ENCODE data around the gene SEMA5A. TPM values are rescaled to one million over a fixed set of nuclear protein-coding genes. Genes with fewer than 3 reads are reported as not detected.

SEMA5A gene
- total RNA-seq, 2 donors from 2014 or later: not detected

DNA sequence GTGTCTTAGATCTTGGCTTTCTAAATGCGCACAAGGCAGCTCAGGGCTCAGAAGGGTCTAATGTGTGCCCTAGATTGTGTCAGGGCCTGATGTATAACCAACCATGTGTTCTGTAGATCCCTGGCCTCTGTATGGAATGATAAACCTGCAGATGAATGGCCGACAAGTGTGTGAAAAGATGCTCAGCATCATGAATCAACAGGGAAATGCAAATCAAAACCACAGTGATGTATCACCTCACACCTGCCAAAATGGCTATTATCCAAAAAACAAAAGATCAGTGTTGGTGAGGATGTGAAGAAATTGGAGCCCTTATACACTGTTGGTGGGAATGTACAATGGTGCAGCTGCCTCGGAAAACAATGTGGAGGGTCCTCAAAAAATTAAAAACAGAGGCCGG is 489.8 kb downstream of the SEMA5A start:
- H3K36me3 Mint-ChIP-seq: no peaks in the 10 kb centered on the region
- H3K27ac Mint-ChIP-seq: no peak overlapping the region
- no peaks in the 10 kb centered on the region for H3K4me1 Mint-ChIP-seq (ENCODE audit: low read depth in 2 of 2)
- DNase-seq (ENCODE audit: low spot score) (no peak), ATAC-seq (no peak)
- no peak overlapping the region for H3K4me3 Mint-ChIP-seq
- H3K27me3 Mint-ChIP-seq: no peaks in the 10 kb centered on the region
- H3K9me3 Mint-ChIP-seq: no peaks in the 10 kb centered on the region

GRCh38 chr5:9054821-9055589 is 490.9 kb downstream of the SEMA5A start:
- Mint-ChIP-seq H3K36me3 (no peaks in the 10 kb centered on the region), H3K4me3 (no peak overlapping the region), H3K9me3 (peaks cover 3% of the 10 kb centered on the region), H3K4me1 (ENCODE audit: low read depth in 2 of 2) (no peaks in the 10 kb centered on the region), H3K27me3 (no peaks in the 10 kb centered on the region), H3K27ac (no peak overlapping the region)
- DNase-seq (ENCODE audit: low spot score): no peak
- ATAC-seq: no peak

DNA sequence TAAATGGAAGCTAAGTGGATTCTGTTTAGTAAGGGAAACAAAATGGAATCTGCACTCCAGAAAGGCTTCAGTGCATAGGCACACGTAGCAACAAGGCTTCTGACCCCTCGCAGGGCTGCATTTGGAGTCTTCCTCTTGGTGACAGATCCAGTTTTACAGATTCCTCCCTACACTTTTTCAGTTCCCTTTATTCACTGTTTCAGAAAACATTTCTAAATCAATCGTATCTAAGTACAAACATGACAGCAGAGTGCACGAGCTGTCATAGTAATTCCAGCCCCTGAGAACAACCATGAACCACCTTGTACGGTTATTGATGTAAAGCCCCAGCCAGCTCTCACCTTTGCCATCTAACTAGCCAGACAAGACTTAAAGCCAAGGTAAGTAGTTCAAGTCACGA is 491.6 kb downstream of the SEMA5A start:
- H3K36me3 Mint-ChIP-seq: no peaks in the 10 kb centered on the region
- ATAC-seq: no peak
- H3K4me1 Mint-ChIP-seq (ENCODE audit: low read depth in 2 of 2): no peaks in the 10 kb centered on the region
- DNase-seq (ENCODE audit: low spot score): no peak
- H3K27me3 Mint-ChIP-seq: no peaks in the 10 kb centered on the region
- no peak overlapping the region for H3K4me3 Mint-ChIP-seq
- no peak overlapping the region for H3K27ac Mint-ChIP-seq
- peaks cover 3% of the 10 kb centered on the region for H3K9me3 Mint-ChIP-seq

DNA sequence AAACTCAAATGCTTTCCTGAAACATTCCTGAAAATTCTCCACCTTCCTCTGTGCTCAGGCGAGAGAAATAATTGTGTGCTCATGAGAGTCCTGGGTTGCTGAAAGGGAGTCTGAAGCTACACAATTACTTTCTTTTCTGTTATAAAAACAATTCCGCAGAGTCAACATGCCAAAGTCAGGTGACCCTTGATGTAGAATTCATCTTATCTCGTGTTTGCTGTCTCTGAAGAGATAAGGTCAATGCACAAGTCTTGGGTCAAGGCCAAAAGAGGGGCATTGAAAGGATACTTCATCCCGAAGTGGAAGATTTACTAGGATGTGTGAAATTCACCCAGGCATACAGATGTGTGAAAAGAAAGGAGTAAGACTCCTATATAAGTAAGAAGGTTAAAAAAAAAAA is 493.5 kb downstream of the SEMA5A start:
- no peak for ATAC-seq

DNA sequence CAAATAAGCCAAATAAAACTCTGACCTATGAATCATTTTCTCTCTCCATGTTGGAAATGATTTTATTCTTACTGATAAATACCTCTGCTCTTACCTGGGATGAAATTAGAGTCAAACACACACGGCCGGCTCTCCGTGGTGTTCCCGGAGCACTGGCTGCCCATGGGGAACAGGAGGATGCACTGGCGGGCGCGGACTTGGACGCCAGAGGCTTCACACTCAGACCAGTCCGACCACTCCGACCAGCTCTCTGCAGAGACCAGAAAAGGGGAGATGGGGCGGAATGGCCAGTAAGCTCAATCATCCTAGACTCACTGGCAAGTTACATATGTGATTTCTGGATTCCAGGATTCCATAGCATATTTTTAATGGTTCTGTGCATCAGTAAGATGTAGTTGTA is 494.1 kb downstream of the SEMA5A start:
- Mint-ChIP-seq H3K4me1 (ENCODE audit: low read depth in 2 of 2) (no peaks in the 10 kb centered on the region), H3K9me3 (peaks cover 3% of the 10 kb centered on the region), H3K4me3 (no peak overlapping the region), H3K27ac (no peak overlapping the region), H3K27me3 (no peaks in the 10 kb centered on the region), H3K36me3 (no peaks in the 10 kb centered on the region)
- no peak for DNase-seq (ENCODE audit: low spot score)
- ATAC-seq: no peak

More for the DNA sequence above, 493.5 kb downstream of the SEMA5A start:
- Mint-ChIP-seq H3K4me3 (no peak overlapping the region), H3K27ac (no peak overlapping the region), H3K27me3 (no peaks in the 10 kb centered on the region), H3K36me3 (no peaks in the 10 kb centered on the region), H3K9me3 (peaks cover 3% of the 10 kb centered on the region), H3K4me1 (ENCODE audit: low read depth in 2 of 2) (no peaks in the 10 kb centered on the region)
- no peak for DNase-seq (ENCODE audit: low spot score)

DNA sequence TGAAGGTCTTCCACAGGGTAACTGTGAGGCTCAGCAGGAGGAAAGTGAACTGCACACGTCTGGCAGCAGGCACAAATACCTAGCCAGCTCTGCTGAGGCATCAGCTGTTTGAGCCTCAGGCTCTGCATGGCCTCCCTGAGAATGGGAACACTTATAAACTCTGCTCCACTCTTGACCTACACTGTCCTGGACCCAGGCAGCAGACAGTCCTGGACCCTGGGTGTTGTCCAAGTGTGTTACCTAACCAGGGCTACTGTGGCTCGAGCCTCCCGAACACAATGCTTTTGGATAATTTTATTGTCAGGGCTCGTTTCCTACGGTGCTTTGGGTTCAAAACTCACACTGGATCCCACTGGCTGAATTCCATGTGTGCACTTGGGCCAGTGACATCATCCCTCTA is 497.9 kb downstream of the SEMA5A start:
- Mint-ChIP-seq H3K36me3 (no peaks in the 10 kb centered on the region), H3K27ac (no peak overlapping the region), H3K4me3 (no peak overlapping the region), H3K9me3 (peaks cover 3% of the 10 kb centered on the region), H3K4me1 (ENCODE audit: low read depth in 2 of 2) (no peaks in the 10 kb centered on the region), H3K27me3 (no peaks in the 10 kb centered on the region)
- no peak for DNase-seq (ENCODE audit: low spot score)
- ATAC-seq: no peak

GRCh38 chr5:9046756-9047481 is 499.0 kb downstream of the SEMA5A start:
- Mint-ChIP-seq H3K27ac (no peak overlapping the region), H3K4me1 (ENCODE audit: low read depth in 2 of 2) (no peaks in the 10 kb centered on the region), H3K27me3 (no peaks in the 10 kb centered on the region), H3K4me3 (no peak overlapping the region), H3K36me3 (no peaks in the 10 kb centered on the region), H3K9me3 (peaks cover 3% of the 10 kb centered on the region)
- DNase-seq (ENCODE audit: low spot score) (no peak), ATAC-seq (no peak)

DNA sequence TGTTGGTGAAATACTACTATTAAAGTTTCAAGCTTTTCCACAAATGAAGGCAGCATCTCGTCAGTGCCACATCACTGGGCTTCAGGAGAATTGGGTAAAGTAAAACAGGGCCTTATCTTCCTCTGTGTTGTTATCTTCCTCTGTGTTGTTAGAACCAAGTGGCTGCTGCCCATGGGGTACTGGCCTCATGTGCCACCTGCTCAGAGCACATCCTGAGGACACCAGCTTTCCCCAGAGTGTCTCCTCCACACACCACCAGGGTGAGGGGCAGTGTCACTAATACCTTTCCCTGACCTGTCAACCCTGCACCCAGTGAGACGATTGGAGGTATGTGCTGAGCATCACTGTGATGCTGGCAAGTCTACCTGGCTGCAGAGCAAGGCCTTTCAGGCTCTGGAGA is 499.9 kb downstream of the SEMA5A start:
- H3K4me3 Mint-ChIP-seq: no peak overlapping the region
- peaks cover 3% of the 10 kb centered on the region for H3K9me3 Mint-ChIP-seq
- DNase-seq (ENCODE audit: low spot score): no peak
- H3K36me3 Mint-ChIP-seq: no peaks in the 10 kb centered on the region
- no peaks in the 10 kb centered on the region for H3K4me1 Mint-ChIP-seq (ENCODE audit: low read depth in 2 of 2)
- no peak for ATAC-seq
- H3K27ac Mint-ChIP-seq: no peak overlapping the region
- H3K27me3 Mint-ChIP-seq: no peaks in the 10 kb centered on the region

DNA sequence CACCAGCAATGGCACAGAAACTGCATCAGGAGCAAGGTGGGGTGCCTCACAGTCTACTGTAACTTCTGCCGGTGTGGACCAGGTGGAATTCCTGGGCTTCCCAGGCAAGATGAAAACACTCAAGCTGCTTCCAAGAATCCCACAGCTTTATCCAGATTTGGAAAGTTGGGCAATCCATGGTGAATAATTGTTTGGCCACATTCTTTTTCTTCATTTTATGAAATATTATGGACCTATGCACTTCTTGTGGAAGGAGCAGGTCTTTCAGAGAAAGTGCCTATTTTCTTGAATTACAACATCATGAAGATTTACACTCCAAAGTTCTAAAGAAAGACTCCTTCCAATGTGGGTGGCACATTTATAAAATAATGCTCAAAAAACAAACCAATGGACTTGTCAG is 503.6 kb downstream of the SEMA5A start:
- ATAC-seq: no peak
- Mint-ChIP-seq H3K9me3 (peaks cover 9% of the 10 kb centered on the region), H3K4me3 (no peak overlapping the region), H3K4me1 (ENCODE audit: low read depth in 2 of 2) (no peaks in the 10 kb centered on the region), H3K27me3 (no peaks in the 10 kb centered on the region), H3K27ac (no peak overlapping the region), H3K36me3 (no peaks in the 10 kb centered on the region)
- no peak for DNase-seq (ENCODE audit: low spot score)

DNA sequence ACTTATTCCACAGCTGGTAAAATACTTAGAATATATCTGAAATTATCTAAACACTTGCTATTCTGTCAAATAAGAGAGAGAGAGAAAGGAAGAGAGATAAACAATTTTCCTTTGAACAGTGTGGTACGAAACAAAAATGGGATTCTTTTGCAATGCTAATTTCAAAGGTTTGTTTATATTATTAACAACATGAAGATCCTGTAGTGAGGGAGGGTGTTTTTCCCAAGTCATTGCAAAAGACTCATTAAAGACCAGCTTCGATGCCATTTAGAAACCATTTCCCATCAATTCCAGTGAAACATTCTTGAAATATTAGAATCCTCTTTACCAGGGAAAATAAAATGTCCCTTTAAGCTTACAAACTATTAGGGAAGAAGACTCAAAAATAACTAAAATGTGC is 505.4 kb downstream of the SEMA5A start:
- ATAC-seq (no peak), DNase-seq (ENCODE audit: low spot score) (no peak)
- H3K4me1 Mint-ChIP-seq (ENCODE audit: low read depth in 2 of 2): no peaks in the 10 kb centered on the region
- peaks cover 9% of the 10 kb centered on the region for H3K9me3 Mint-ChIP-seq
- no peak overlapping the region for H3K27ac Mint-ChIP-seq
- no peak overlapping the region for H3K4me3 Mint-ChIP-seq
- H3K27me3 Mint-ChIP-seq: no peaks in the 10 kb centered on the region
- no peaks in the 10 kb centered on the region for H3K36me3 Mint-ChIP-seq

- Mint-ChIP-seq H3K36me3 (no peaks in the 10 kb centered on the region), H3K9me3 (peaks cover 9% of the 10 kb centered on the region), H3K4me3 (no peak overlapping the region), H3K27me3 (no peaks in the 10 kb centered on the region), H3K27ac (no peak overlapping the region), H3K4me1 (ENCODE audit: low read depth in 2 of 2) (no peaks in the 10 kb centered on the region)
- ATAC-seq (no peak), DNase-seq (ENCODE audit: low spot score) (no peak)
Measured at GRCh38 chr5:9037048-9037447, 508.8 kb downstream of the SEMA5A start.

DNA sequence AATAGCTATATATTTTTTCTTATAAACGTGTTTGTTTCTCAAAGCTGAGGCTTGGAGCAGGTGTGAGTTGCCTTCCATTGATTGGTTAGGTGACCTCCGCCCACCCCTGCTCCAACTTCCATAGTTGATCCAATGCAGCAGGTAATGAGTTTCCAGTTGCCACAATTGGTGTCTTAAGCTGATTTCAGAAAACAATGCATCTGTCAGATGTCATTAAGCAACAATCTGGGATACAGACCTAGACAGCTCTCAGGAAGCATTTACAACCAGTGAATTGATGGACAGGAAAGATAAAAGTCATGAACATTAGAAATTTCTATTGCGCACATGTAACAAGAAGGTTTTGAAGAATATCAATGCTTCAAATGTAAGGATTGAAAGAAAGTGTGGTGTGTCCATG is 510.5 kb downstream of the SEMA5A start:
- no peaks in the 10 kb centered on the region for H3K36me3 Mint-ChIP-seq
- H3K4me1 Mint-ChIP-seq (ENCODE audit: low read depth in 2 of 2): no peaks in the 10 kb centered on the region
- no peak overlapping the region for H3K27ac Mint-ChIP-seq
- no peak overlapping the region for H3K4me3 Mint-ChIP-seq
- H3K27me3 Mint-ChIP-seq: no peaks in the 10 kb centered on the region
- ATAC-seq (no peak), DNase-seq (ENCODE audit: low spot score) (no peak)
- H3K9me3 Mint-ChIP-seq: peaks cover 10% of the 10 kb centered on the region

GRCh38 chr5:9034649-9035048 is 511.2 kb downstream of the SEMA5A start:
- Mint-ChIP-seq H3K4me1 (ENCODE audit: low read depth in 2 of 2) (no peaks in the 10 kb centered on the region), H3K4me3 (no peak overlapping the region), H3K27me3 (no peaks in the 10 kb centered on the region), H3K36me3 (no peaks in the 10 kb centered on the region), H3K9me3 (peaks cover 9% of the 10 kb centered on the region), H3K27ac (no peak overlapping the region)
- DNase-seq (ENCODE audit: low spot score) (no peak), ATAC-seq (no peak)

DNA sequence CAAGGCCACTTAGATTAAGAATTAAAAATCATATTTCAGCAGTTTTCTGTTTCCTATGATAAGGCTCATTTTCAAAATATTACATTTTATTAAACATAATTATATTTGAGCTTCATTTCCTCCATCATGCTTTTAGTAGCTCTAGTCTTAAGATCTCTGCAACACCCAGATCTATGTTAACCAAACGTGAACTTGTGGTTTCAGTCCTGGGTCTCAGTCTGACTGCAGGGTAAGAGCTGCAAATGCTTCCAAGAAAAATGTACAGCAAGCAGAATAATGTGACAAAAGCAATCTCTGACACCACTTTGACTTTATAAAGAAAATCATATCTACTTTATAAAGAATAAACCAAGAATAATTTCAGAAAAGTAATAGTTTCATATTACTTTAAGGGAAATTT is 512.4 kb downstream of the SEMA5A start:
- Mint-ChIP-seq H3K4me3 (no peak overlapping the region), H3K4me1 (ENCODE audit: low read depth in 2 of 2) (no peaks in the 10 kb centered on the region), H3K9me3 (peaks cover 9% of the 10 kb centered on the region), H3K27me3 (no peaks in the 10 kb centered on the region), H3K36me3 (no peaks in the 10 kb centered on the region), H3K27ac (no peak overlapping the region)
- ATAC-seq: no peak
- DNase-seq (ENCODE audit: low spot score): no peak

All from natural killer cell treated with Interleukin-12 subunit alpha and Interleukin-12 subunit beta and Interleukin-15 and Interleukin-18, amount 100 ng/mL, for 72 hours (primary cell).